NT2/D1 (cell line): ENCODE measurements around the gene AKAP13.

Experiments
- SUZ12 ChIP-seq: IDR thresholded peaks from 2 replicates; pipeline ENCODE4 v1.6.1; 2011; ENCODE audit not compliant: insufficient read length, insufficient read depth; ENCODE audit errors: extremely low read depth
- YY1 ChIP-seq: IDR thresholded peaks from 2 replicates; pipeline ENCODE4 v1.6.1; 2011; ENCODE audit not compliant: insufficient read length, insufficient read depth
- ZNF274 ChIP-seq: IDR thresholded peaks from 2 replicates; pipeline ENCODE4 v1.6.1; 2011; ENCODE audit warnings: mild to moderate bottlenecking, low read depth, low read length

- TF ChIP-seq ZNF274 (no peak), YY1 (no peak), SUZ12 (no peak)
Measured at GRCh38 chr15:85457392-85457968, 77.1 kb downstream of the AKAP13 start.
